NAMALWA (cell line): ENCODE results near the gene FOXA3.
"Not testable (repeated sequence)": the region's sequence is repeated elsewhere in the genome, so short reads cannot be mapped to it uniquely, and the experiment has no call there.

Experiments used
- DNase-seq: peaks from one replicate; pipeline ENCODE4 v3.0.0-alpha.2; 2015; ENCODE audit warnings: low spot score

FOXA3 gene

DNA sequence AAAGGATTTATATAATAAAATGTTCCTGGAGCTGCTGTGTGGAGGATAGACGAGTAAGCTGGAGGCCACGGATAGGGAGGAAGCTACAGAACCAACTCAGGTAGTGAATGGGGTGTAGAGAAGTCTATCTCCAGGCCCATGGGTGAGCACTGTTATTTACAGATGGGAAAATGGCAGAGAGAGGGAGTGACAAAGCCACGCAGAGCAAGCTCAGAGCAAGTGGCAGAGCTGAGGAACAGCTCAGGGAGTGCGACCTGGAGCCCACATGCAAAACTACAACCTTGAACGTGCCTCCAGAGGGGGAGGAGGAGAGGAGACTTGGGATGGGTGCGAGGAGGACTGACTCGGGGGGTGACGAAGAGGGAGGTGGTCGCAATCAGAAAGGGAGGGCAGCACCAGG is 35.6 kb upstream of the FOXA3 start:
- DNase-seq = no peak

DNA sequence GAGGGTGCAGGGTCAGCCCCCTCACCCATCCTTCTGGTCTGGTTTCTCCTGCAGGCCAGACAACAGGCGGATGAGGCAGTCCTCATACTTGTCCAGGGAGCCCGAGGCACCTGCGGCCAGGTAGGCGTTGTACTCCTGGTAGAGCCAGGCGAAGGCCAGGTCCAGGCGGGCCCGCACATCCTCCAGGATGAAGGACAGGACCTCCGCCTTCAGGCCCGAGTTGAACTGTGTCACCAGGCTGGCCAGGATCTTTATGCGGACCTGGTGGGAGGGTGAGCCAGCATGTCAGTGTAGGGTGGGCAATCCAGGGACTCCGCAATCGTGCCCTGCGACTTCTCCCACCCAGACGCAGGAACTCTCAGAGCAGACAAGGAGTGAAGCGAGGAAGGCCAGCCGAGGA is 35.2 kb upstream of the FOXA3 start:
- no peak for DNase-seq

DNA sequence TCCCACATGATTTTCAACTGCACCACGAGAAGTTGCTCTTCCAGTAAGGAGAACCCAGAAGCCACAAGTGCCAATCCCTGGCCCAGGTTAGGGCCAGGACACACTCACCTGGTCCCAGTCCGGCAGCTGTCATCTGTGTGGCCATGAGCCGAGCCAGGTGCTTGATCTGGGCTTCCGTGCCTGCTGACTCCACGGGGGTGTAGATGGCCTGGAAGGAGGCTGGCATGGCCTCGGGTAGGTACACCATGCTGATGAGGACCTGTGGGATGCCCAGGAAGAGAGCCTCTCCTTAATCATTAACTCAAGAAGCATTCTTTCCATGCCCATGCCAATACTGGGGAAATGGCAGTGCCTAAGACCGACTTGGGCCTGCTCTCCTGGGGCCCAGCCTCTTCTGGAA is 29.2 kb upstream of the FOXA3 start:
- no peak for DNase-seq

DNA sequence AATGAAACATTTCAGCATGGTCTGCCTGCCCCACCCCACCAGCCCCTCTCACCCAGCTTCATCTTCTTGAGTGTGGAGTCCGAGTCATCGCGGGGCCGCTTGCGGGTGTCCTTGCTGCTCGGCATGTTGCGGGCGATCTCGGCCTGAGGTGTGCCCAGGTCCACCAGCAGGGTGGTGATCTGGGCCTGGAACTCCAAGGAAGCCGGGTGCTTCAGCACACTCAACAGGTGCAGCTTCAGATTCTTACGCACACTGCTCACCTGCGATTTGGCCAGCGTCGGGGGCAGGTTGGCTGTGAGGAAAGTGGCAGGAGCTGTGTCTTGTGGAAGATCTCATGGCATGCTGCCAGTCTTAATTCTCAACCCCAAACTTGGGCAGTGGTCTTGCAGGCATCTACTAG is 21.9 kb upstream of the FOXA3 start:
- no peak for DNase-seq

DNA sequence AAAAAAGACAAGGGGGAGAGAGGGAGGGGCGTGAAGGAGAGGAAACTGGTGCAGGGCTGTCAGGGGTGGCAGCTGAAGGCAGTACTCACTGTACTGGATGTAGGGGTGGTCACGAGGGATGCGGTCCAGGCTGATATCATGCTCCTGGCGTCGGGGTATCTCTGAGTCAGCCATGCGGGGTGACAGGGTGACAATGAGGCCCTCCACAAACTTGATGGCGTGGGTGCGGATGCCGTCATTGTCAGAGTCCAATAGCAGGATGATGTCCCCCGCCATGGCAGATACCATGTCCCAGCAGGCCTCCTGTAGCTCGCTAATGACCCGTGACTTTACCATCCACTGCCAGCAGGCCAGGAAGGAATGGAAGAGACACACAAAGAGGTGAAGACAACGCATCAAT is 16.5 kb upstream of the FOXA3 start:
- no peak for DNase-seq

DNA sequence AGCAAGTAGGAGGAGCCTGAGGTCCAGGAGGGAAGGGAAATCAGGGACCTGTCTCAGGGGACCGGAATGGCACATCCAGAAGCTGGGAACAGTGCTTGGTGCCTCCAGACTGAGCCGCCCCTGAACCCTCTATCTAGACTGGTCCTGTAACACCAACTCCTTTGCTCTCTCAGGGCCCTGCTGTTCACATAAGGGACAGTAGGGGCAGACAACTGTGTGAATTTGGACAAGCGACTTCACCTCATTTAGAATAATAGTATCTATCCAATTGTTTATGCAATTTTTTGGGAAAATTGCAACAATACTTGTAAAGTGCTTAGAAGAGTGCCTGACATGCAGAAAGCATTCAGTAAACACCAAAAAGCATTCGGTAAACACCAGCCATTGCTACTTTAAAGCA is 15.2 kb upstream of the FOXA3 start:
- peak; percentile 51 for DNase-seq

DNA sequence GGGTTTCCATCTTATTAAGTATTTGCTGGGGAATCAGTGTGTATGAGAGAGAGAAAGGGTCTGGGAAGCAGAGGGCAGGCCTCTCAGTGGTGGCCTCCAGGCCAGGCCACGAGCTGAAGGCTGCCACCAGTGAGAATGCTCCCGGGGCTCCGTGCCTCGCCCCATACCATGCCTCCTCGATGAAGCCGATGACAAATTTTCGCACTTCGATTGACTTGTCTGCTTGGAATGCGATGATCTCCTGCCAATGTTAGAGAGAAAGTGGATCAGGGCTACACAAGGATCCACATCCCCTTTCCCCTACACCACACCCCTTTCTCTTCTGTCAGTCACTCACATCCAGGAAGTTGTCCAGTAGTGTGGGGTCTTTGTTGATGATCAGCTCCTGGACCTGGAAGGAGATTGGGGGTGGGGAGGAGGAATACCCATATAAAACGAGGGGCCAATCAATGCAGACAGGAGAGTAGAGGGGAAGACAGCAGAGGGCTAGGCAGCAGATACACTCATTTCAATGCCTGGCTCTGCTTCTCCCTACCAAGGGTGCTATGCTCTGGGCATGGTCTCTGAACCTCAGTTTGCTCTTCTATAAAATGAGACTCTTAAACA is 11.9 kb upstream of the FOXA3 start:
- DNase-seq = no peak

DNA sequence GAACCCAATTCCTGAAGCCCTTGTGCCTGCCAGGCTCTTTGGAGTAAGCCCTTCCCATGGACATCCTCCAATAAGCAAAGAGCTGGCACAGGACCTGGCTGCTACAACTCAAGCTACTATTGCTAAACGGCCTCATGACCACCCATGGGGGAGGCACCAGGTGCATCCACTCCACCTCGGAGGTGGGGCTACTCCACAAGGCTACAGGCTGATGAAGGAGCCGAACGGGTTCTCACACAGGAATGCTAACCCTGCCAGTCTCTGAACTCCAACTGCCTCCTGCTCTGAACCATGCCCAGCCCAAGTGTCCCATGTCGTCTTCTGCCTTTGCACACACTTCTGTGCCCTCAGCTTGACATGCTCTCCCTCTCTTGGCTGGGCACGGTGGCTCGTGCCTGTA is 11.1 kb upstream of the FOXA3 start:
- no peak for DNase-seq

DNA sequence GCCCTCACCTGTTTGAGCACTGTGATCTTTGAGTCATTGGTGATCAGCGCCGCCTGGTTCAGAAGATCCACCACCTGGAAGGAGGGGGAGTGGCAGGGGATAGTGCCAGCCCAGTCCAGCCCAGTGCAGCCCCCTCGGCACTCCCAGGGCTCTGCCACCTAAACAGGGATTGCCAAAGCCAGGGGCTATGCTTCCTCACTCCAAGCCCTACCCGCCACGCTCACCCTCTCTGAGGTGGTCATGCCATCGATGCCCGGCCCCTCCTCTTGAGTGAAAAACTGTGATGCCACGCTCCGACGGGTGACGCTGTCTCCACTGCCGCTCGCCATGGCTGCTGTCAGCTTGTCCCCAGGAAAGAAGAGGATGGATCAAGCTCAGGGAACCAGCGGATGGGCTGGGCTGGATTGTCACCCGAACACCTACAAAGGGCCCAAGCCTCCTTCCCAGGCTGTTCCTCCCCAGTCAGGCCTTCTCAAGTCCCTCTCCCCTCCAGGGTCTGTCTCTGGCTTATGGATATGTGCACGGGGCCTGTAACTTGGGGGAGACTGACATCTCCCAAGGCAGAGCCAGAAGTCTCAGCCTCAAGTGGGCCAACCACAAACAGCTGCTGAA is 9.9 kb upstream of the FOXA3 start:
- DNase-seq = no peak

DNA sequence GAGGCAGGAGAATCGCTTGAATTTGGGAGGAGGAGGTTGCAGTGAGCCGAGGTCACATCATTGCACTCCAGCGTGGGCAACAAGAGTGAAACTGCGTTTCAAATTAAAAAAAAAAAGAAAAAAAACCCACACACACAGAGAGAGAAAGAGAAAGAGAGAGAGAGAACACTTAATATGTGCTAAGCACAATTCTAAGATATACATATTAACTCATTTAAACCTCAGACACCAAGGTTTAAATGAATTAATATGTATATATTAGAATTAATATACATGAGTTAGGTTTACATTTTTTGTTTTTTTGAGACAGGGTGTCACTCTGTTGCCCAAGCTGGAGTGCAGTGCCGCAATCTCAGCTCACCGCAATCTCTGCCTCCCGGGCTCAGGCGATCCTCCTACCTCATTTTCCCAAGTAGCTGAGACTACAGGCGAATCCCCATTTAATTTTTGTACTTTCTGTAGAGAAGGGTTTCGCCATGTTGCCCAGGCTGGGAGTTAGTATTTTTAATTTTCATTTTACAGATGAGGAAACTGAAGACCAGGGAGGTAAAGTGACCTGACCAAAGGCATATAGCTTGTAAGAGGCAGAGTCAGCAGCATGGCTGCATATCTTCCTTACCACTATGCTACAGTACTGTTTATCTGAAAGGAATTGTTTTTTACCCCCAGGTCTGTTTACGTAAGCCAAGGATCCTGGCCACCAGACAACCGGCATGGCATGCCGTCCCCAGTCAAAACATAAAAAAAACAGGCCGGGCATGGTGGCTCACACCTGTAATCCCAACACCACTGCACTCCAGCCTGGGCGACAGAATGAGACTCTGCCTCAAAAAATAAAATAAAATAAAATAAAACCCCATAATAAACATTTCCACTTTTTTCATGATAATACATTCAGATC is 3.5 kb upstream of the FOXA3 start:
- no peak for DNase-seq

DNA sequence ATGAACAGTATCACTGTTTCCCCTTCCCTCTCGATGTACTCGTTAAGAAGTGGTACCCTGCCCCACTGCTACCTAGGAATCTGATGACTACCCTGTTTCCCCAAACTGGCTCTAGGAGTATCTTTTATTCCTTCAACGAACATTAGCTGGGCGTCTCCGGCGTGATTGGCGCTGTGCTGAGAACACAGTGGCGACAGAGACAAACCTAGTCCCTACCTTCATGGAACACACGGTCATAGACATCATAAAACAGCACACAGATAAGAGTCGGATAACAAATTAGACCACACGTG is 1.9 kb upstream of the FOXA3 start:
- no peak for DNase-seq

DNA sequence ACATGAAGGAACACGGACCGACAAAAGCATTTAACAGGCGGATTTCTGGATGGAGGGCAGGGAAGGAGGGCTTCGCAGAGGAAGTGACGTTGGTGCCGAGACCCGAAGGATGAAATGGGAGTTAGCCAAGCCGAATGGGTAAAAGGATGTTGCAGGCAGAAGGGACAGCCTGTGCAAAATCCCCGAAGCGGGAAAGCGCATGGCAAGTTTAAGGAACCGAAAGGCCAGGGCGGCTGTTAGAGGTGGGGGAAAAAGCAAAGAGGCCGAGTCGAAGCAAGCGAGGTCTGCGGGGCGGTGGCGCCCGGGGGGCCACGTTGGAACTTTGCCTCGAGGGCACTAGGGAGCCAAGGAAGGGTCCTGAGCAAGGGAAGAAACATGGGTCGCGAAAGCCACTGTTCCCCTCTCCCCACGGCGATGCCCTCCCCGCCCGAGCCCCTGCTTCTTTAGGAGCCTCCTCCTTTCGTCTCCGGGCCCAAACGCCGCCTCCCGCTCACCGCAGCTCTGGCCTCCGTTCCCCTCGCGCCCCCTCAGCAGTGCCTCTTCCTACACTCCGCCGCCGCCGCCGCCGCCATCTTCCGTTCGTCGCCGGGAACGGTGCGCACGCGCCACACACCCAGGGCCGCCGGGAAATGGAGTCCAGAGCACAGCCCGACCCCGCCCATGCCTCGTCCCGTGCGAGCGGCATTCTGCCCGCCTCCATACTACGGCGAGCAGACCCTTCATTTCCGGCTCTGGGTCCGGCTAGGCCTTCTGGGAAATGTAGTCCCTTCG is 1.4 kb upstream of the FOXA3 start, which contains the start of gene SYMPK:
Gene SYMPK, minus strand, starts transcription at position 584 of the 771 bp plus-strand sequence. CDS start 8,652 bp downstream, outside the sequence.
- peak; percentile 99 for DNase-seq

DNA sequence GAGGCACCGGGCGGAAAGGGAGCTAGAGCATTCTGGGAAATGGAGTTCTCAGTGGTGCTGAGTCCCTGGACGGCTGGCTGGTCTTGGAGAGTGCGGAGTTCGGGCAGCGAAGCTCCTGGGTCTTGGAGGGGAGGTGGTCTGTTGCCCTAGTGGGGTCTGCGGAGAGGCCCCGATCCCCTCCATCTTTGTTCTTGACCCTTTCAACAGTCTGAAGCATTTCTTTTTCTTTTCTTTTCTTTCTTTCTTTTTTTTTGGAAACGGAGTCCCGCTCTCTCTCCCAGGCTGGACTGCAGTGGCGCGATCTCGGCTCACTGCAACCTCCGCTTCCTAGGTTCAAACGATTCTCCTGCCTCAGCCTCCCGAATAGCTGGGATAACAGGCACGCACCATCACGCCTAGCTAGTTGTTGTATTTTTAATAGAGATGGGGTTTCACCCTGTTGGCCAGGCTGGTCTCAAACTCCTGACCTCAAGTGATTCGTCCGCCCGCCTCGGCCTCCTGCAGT is 739 bp upstream of the FOXA3 start:
- DNase-seq = no peak

DNA sequence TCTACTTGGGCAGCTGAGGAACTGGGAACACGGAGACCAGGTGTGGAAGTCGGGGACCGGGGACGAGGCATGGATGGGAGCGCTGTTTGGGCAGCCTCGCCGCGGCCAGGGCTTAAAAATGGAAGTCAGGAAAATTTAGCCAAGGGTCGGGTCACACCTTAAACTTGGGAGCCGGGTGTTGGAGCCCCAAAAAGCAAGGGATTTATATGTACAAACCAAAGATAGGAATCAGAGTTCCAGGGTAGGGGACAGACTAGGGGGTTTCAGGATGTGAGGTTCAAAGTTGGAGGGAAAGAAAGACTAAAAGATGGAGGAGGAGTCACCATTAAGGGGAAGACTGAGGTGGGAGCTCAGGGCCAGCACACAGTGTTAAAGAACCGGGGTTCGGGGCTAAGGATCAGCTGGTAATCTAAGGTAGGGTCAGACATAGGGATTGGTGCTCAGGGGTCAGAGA is 530 bp downstream of the FOXA3 start:
- DNase-seq = no peak

DNA sequence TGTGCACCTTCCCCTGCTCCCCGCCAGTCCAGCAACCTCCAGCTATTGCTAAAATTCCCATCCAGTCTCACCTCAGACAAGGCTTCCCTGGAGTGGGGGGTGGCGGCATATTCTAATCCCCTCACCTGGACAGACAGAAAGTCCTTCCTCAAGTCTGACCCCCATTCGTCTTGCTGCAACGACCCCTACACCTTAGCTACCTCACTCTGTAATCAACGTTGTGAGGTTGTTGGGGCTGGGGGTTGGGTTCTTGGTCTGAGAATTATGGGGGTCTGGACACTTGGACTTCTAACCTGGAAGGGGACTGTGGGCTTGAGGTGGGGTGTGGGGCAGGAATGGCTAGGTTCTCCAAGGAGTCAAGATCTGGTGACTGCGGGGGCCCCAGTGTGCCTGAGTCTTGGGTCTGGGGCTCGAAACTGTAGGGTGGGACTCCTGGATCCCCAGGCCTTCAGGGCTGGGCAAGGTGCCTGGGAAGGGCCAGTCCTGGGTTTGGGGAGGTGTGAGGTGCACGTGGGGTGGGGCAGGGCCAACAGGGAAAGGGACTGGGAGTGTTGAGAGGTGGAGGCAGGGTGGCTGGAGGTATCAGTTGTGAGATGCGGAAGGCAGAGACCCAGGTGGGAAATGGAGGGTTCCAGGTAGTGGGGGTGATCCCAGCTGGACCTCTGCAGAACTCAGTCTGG is 1.3 kb downstream of the FOXA3 start:
- no peak for DNase-seq

DNA sequence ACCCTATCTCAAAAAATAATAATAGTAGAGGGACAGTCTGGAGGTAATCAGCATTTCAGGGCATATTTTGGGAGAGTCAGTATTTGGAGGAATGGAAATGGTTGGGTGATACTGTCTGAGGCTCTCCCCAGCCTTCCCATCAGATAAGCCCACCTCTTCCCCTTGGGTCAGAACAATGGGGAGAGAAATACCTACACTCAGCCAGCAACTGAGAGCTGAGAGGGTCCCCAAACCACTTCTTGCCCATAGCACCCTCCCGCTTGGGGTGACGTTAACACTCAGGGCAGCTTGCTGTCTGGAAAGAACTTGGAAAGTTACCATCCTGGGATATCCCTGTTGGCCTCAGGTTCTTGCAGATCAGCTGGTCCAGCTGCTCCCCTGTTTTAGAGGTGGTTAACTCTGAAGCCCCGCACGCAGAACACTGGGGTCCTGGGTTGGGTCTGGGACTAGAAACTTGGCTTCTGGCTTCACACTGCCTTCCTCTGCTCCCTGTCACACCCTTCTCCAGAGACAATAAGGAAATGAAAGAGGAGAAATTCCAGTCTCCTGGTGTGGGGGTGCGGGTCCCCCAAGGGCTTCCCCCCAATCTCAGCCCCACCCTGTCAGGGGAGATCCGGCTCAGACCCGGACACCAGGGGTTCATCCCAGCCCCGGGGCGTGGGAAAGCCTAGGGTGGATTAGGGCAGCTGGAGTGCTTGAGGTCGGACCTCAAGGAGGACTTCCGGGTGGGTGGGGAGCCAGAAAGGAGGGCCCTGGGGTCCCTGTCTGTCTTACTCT is 2.5 kb downstream of the FOXA3 start:
- no peak for DNase-seq

DNA sequence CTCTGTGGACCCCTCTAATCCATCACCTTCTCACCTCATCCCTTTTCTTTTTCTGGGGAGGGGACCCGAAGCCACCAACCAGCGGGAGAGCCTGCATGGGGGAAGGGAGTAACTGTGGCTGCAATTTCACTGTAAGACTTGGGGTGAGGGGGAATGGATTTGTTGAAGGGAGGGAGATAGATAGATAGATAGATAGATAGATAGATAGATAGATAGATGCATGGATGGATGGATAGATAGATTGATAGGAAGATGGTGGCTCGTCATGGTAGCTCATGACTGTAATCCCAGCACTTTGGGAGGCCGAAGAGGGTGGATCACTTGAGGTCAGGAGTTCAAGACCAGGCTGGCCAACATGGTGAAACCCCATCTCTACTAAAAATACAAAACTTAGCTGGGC is 3.1 kb downstream of the FOXA3 start:
- DNase-seq = not testable (repeated sequence)

DNA sequence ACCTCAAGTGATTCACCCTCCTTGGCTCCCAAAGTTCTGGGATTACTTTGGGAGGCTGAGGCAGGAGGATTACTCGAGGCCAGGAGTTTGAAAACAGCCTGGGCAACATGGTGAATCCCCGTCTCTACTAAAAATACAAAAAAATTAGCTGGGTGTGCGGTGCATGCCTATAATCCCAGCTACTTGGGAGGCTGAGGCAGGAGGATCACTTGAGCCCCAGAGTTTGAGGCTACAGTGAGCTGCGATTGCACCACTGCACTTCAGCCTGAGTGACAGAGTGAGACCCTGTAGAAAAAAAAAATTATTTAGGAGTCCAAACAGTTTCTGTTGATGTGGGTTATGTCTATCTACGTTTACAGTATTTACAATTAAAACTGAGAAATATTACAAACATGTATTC is 6.7 kb downstream of the FOXA3 start:
- DNase-seq = no peak

DNA sequence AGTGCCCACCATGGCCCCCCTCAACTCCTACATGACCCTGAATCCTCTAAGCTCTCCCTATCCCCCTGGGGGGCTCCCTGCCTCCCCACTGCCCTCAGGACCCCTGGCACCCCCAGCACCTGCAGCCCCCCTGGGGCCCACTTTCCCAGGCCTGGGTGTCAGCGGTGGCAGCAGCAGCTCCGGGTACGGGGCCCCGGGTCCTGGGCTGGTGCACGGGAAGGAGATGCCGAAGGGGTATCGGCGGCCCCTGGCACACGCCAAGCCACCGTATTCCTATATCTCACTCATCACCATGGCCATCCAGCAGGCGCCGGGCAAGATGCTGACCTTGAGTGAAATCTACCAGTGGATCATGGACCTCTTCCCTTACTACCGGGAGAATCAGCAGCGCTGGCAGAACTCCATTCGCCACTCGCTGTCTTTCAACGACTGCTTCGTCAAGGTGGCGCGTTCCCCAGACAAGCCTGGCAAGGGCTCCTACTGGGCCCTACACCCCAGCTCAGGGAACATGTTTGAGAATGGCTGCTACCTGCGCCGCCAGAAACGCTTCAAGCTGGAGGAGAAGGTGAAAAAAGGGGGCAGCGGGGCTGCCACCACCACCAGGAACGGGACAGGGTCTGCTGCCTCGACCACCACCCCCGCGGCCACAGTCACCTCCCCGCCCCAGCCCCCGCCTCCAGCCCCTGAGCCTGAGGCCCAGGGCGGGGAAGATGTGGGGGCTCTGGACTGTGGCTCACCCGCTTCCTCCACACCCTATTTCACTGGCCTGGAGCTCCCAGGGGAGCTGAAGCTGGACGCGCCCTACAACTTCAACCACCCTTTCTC is 8.2 kb downstream of the FOXA3 start:
- DNase-seq = no peak

DNA sequence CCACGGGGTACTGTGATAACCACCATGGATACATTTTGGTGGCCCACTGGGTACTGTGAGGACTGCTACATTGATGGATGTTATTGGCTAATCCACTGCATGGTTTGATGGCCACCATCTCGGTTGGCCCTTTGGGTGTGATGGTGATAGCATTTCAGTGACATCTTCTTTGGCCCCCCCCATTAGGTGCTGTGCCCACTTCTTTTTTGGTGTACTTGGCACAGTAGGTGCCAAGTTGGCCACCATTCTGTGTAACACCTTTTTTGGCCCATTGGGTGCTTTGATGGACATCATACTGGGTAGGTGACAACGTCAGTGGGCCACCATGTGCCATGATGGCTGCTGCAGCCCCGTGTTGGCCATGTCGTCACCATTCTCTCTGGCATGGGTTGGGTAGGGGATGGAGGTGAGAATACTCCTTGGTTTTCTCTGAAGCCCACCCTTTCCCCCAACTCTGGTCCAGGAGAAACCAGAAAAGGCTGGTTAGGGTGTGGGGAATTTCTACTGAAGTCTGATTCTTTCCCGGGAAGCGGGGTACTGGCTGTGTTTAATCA is 9.2 kb downstream of the FOXA3 start:
- DNase-seq = no peak
